Measurements from ENCODE around the gene COL4A3.
A peak's percentile ranks its signal among the peaks of the same experiment; 100 is the strongest.

COL4A3 gene

GRCh38 chr2:227295806-227296205 lies 131.4 kb downstream of the COL4A3 start:
- no peak for DNase-seq (ENCODE audit: low spot score)

GRCh38 chr2:227296671-227297405 lies 132.4 kb downstream of the COL4A3 start:
- no peak for DNase-seq (ENCODE audit: low spot score)

GRCh38 chr2:227301523-227301922 lies 137.1 kb downstream of the COL4A3 start:
- DNase-seq (ENCODE audit: low spot score), result no peak

GRCh38 chr2:227308784-227309183 lies 144.4 kb downstream of the COL4A3 start:
- no peak for DNase-seq (ENCODE audit: low spot score)

GRCh38 chr2:227310756-227311110 lies 146.3 kb downstream of the COL4A3 start:
- no peak for DNase-seq (ENCODE audit: low spot score)

DNA sequence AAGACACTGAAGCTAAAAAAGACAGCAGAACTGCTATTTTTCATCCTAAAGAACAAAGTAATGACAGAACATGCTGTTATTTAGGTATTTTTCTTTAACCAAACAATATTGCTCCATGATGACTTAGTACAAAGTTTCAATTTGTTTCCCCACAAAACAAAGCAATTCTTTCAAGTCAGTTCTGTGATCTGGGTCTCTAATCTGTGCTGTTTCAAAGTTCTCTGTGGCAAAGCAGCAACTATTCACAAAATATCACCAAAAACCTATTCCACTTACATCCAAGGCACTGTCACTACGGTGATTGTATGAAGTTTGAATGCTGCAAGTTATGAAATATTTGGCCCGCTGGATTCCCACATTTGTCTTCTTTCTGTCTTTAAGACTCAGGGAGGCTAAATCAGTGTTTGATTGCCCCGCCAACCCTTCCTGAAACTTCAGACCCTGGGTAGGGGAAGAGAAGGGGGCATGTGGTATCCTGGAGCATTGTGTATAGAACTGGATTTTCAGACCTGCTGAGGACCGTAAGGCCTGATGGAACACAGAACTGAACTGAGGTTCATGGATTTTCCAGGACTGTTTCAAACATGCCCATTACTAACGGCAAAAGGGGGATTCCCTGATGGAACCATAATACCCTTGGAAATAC lies 147.6 kb downstream of the COL4A3 start:
- DNase-seq (ENCODE audit: low spot score), result no peak

DNA sequence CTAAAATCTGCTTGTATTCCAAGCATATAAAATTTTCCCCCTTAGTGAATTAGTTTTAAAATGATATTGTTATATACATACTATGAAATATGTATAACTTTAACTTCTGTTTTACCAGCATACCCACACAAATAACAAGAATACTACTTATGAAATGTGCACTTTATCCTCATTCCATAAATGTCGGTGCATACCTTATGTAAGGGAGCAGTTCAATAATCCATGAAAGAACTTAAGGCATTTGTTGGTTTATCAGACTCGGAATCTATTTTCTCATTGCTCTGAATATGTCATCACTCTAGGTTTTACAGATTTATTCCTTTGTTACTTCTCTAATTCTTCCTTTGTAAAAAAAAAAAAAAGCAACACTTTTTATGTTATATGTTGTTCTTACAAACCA lies 148.2 kb downstream of the COL4A3 start:
- DNase-seq (ENCODE audit: low spot score), result no peak

DNA sequence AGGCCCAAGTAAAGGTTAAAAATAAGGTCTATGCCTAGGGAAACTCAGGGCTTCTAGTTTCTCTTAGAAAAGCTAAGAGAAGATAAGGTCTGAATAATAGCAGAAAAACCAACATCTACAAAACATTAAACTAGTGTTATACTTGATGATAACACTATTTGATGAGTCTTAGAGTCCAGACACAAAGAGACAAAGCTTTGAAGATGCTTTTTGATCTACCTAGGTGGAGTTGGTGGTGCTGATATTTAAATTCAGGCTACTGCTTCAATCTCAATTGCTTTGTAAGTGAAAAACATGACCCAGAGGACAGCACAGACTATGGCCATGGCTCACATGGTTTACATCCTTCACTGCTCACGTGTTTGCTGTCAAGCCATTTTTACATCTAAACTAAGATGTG lies 148.9 kb downstream of the COL4A3 start:
- no peak for DNase-seq (ENCODE audit: low spot score)

GRCh38 chr2:227317834-227318233 lies 153.4 kb downstream of the COL4A3 start:
- DNase-seq (ENCODE audit: low spot score), result no peak

DNA sequence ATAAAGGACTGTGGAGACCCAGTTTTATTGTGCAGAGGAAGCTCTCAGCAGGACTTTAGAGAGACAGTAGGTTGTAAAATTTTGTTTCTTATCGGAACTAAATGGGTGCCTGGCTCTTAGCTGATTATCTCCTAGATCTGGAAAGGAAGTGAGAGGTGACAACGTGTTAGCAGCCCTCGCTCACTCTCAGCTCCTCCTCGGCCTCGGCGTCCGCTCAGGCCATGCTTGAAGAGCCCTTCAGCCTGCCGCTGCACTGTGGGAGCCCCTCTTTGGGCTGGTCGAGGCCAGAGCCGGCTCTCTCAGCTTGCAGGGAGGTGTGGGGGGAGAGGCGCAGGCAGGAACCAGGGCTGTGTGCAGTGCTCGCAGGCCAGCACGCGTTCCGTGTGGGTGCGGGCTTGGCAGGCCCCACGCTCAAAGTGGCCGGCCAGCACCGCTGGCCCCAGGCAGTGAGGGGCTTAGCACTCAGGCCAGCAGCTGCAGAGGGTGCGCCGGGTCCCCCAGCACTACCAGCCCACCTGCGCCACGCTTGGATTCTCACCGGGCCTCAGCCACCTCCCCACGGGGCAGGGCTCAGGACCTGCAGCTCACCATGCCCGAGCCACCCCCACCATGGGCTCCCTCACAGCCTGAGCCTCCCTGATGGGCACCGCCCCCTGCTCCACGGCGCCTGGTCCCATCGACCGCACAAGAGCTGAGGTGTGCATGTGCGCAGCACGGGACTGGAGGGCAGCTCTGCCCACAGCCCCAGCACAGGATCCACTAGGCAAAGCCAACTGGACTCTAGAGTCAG lies 156.1 kb downstream of the COL4A3 start:
- DNase-seq (ENCODE audit: low spot score), result no peak

GRCh38 chr2:227322530-227323205 lies 158.2 kb downstream of the COL4A3 start:
- DNase-seq (ENCODE audit: low spot score), result no peak

GRCh38 chr2:227323818-227324217 lies 159.4 kb downstream of the COL4A3 start:
- DNase-seq (ENCODE audit: low spot score), result no peak

DNA sequence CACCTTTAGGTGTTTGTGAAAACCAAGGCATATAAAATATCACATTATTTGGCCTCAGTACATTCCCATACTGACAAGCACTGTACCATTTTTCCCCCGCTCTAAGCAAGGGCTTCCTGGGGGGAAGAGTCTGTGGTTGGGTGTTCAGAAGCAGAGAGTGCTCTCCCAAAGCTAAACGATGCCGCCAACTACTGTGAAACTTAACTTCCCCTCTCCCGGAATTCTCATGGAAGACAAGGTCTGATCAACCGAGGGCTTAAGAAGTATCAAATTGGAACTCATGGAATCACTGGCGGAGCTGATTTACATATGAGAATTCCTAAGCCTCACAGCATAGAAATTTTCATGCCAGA lies 160.2 kb downstream of the COL4A3 start:
- DNase-seq (ENCODE audit: low spot score), result peak; percentile 54

DNA sequence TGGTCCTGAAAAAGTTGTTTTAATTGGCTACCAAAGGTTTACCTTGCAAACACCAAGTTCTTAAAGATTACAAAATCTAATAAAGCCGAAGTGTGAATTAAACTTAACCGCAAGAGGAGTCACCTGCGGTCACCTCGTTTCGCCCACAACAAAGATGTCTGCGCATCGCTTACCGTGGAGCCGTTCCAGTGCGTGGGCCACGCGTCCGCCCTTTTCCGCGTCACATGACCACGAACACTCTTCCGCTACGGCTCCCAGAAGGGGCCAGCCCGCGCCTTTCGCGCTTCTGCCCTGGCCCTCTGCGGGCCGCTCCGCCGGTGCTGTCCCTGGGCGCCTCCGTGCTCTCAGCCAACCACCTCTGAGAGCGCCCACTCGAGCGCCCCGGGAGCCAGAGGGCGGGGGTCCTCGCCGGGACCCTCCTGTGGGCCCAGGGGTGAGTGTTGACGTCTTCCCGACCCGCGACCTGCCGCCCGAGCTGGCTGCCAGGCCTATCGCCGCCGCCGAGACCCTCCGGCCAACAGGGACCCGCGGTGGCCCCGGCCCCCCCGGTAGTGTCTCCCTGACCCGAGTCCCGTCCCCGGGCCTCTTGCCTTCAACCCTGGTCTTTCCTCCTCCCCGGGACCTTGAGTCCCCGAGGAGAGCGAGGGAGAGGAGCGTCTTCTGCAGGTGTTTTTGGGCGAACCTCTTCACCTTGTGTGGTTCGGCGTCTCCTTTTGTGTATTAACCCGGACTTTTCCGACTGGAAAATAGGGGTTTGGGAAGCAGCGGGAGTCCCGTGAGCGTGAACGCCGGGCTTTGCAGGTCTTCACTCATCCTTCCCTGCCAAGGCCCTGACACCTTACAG lies 160.8 kb downstream of the COL4A3 start, which contains the start of gene MFF:
TSS of gene MFF (plus strand) at position 257 of the 844 bp plus-strand sequence. CDS start 5,415 bp downstream, outside the sequence.
- DNase-seq (ENCODE audit: low spot score), result peak; percentile 98

GRCh38 chr2:227325839-227326195 lies 161.4 kb downstream of the COL4A3 start:
- DNase-seq (ENCODE audit: low spot score), result peak; percentile 60

- DNase-seq (ENCODE audit: low spot score), result no peak
Measured at GRCh38 chr2:227326783-227327182, 162.4 kb downstream of the COL4A3 start.

DNA sequence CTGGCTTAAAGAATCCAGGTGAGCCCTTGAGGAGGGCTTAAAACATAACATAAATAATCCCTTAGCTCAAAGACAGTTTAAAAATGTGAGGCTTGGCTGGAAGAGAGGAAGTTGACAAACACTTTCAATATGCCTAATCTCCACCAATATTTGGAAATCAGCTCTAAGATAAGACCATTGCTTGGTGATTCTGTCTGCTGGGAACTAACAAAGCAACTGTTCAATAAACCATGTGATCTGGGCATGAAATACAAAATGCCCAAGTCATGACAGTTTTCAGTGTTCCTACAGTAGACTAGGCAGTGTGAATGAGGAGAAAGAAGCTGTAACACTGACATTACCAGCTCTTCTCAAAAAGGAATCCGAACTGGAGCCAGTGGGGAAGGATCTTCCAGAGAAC lies 171.3 kb downstream of the COL4A3 start:
- DNase-seq (ENCODE audit: low spot score), result no peak

GRCh38 chr2:227337442-227337841 lies 173.0 kb downstream of the COL4A3 start:
- DNase-seq (ENCODE audit: low spot score), result no peak

DNA sequence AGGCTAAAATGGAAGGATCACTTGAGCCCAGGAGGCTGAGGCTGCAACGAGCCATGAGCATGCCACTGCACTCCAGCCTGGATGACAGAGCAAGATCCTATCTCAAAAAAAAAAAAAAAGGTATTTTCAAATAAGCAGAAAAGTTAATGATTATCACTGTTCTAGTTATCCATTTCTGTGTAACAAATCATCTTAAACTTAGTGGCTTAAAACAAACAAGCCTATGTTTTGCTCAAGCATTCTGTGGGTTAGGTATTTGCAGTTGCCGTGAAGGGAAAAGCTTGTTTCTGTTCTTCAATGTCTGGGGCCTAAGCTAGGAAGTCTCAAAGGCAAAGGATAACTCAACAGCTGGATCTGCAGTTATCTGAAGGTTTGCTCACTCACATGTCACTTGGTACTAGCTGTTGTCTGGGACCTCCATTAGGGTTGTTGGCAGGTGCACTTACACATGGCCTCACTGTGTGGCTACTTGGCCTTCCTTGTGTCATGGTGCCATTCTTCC lies 174.7 kb downstream of the COL4A3 start:
- no peak for DNase-seq (ENCODE audit: low spot score)

DNA sequence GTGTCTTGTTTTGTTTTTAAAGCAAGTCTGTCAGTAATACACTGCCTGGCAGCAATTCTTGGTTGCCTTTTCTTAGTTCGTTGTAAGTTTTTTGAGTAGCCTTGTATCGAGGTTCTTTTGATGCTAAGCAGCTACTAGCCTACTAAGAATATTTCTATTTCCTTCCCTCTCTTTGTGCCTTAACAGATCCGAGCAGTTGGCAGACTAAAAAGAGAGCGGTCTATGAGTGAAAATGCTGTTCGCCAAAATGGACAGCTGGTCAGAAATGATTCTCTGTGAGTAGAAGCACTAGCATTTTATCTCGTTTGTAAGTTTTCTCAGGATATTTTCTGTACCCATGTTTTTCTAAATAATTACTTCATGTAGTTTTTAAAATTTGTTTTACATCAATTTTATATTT lies 175.7 kb downstream of the COL4A3 start:
- DNase-seq (ENCODE audit: low spot score), result no peak

GRCh38 chr2:227341553-227341952 lies 177.1 kb downstream of the COL4A3 start:
- DNase-seq (ENCODE audit: low spot score), result no peak
